ENCODE data around the gene DRAM1.

GRCh38 chr12:101857043-101857558 lies 20.3 kb upstream of the DRAM1 start:
- TF ChIP-seq KLF8 (tag by site-specific recombination; IDR thresholded peaks at IDR 0.05) (no peak), GLIS2 (tag by site-specific recombination; IDR thresholded peaks at IDR 0.05) (no peak), ZNF792 (tag by site-specific recombination; IDR thresholded peaks at IDR 0.05) (no peak), ZNF350 (tag by site-specific recombination; IDR thresholded peaks at IDR 0.05) (no peak), ZNF121 (tag by site-specific recombination; IDR thresholded peaks at IDR 0.05) (no peak), ZNF704 (tag by site-specific recombination; IDR thresholded peaks at IDR 0.05) (no peak), ZFP37 (tag by site-specific recombination; IDR thresholded peaks at IDR 0.05) (no peak), CTCF (tag by site-specific recombination; IDR thresholded peaks at IDR 0.05) (no peak), ZNF488 (tag by site-specific recombination; IDR thresholded peaks at IDR 0.05) (no peak), ZFP41 (tag by site-specific recombination; IDR thresholded peaks at IDR 0.05; ENCODE audit: borderline replicate concordance) (no peak), ZNF76 (tag by site-specific recombination; IDR thresholded peaks at IDR 0.05; ENCODE audit: borderline replicate concordance, low read depth) (no peak), ZNF513 (tag by site-specific recombination; IDR thresholded peaks at IDR 0.05) (peak; percentile 39; the same call in 1 of the 2 replicates)

Measured in HEK293 (cell line).